Astrocyte of the spinal cord (primary cell): Measurements from ENCODE around the gene NHS.

Source experiments
- DNase-seq: peaks from one replicate; pipeline ENCODE4 v3.0.0; 2011; ENCODE audit warnings: low read depth, low spot score
- H3K4me3 ChIP-seq: 2 replicates; pipeline ENCODE4 v1.5.1; 2011; ENCODE audit warnings: low read depth, mild to moderate bottlenecking, low read length, moderate library complexity
- in situ Hi-C: cut with HindIII; loops from 2 replicates; pipeline ENCODE4 v1.10.0; 2017; ENCODE audit warnings: low sequenced_read_pairs
- TF ChIP-seq, protein P1 (sequence below): IDR thresholded peaks from 2 replicates; pipeline ENCODE4 v1.5.1; 2012; ENCODE audit warnings: low read depth, mild to moderate bottlenecking, low read length, inconsistent platforms

NHS gene

DNA sequence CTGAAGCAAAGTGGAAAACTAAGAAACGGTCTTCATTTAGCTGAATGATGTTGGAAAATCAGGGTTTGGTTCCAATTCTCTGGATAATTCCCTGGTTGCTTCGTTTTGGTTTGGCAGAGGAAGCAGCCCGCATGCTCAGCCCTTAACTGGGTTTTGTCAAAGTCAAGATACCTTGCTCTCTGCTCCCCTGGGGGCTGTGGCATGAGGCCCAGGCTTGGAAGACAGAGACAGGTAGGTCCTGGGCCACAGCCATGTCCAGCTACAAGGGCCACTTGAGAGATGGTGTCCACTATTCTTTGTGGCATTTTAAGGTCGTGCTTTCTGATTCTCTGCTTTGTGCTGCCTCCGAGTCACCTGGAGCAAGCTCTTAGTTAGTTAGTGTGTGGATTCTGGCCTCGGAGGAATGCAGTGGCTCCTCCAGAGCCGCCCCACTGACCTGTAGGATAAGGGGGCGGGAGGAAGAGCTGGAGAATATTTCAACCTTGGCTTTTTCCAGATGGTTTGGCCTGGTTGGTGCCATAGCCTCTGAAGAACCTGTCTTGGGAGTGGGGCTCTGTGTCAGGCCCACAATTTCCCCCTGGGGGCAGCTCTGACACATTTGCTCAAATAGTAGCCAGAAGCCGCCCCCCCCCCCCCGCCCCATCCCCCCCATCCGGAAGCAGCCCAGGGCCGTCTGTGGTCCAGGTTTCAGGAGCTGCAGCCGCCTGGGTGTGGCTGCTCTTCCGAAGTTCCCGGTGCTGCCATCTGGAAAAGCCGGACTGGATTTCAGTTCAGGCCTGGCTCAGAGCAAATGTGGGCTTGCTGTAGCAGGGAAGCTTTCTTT, 147.1 kb downstream of the NHS start:
- TF ChIP-seq, protein P1, sequence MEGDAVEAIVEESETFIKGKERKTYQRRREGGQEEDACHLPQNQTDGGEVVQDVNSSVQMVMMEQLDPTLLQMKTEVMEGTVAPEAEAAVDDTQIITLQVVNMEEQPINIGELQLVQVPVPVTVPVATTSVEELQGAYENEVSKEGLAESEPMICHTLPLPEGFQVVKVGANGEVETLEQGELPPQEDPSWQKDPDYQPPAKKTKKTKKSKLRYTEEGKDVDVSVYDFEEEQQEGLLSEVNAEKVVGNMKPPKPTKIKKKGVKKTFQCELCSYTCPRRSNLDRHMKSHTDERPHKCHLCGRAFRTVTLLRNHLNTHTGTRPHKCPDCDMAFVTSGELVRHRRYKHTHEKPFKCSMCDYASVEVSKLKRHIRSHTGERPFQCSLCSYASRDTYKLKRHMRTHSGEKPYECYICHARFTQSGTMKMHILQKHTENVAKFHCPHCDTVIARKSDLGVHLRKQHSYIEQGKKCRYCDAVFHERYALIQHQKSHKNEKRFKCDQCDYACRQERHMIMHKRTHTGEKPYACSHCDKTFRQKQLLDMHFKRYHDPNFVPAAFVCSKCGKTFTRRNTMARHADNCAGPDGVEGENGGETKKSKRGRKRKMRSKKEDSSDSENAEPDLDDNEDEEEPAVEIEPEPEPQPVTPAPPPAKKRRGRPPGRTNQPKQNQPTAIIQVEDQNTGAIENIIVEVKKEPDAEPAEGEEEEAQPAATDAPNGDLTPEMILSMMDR, result no peak
- H3K4me3 ChIP-seq, result no peak overlapping the region
- in situ Hi-C loops, result no loop called here
- peak; percentile 27 for DNase-seq

DNA sequence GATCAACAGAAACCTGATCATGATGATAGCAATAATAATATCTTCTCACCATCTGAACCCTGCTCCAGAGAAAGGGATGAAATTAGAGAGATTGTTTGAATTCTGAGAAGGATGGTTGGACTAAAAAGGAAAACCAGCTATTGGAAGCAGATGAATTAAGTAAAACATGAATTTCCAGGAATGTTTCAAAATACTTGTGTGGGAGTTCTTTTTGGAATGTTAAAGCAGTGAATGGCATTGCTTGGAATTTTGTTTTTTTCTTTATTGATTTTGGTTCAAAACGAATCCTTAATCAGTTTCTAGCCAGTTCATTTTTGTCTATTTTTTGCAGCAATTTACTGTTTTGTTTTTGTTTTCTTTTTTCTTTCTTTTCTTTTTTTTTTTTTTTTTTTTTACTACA, 150.3 kb downstream of the NHS start:
- in situ Hi-C loops, result no loop called here
- TF ChIP-seq, protein P1, result no peak
- DNase-seq, result no peak
- H3K4me3 ChIP-seq, result no peak overlapping the region

DNA sequence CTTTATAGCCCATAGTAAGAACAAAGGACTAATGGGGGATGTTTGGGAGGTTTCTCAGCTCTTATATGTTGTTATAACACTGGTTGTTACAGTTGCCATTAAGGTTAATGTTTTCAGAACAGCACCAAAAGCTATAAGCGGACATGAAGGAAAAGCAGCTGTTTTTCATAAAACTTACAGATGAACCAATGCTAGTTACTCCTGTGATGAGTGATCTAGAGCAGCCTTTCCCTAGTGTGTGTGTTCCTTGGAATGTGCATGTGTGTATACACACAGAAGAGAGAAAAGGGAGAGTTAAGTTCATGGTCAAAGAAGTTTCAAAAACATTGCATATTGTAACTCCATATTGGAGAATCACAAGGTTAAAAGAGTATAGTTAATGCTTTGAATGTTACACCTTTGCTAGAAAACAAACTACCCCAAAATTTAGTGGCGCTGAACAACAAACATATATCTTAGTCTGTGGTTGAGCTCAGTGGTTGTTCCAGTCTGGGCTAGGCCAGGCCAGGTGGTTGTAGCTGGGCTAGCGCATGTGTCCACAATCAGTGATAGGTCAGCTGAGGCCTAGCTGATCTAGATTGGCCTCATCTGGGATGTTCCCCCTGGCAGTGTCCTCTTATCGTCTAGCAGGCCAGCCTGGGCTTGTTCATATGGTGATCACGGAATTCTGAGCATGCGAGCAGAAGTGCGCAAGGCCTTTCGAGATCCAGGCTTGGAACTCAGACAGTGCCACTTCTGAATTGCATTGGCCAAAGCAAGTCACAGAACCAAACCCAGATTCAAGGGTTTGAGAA, 151.0 kb downstream of the NHS start:
- in situ Hi-C loops, result no loop called here
- DNase-seq, result no peak
- TF ChIP-seq, protein P1, result no peak
- no peak overlapping the region for H3K4me3 ChIP-seq

DNA sequence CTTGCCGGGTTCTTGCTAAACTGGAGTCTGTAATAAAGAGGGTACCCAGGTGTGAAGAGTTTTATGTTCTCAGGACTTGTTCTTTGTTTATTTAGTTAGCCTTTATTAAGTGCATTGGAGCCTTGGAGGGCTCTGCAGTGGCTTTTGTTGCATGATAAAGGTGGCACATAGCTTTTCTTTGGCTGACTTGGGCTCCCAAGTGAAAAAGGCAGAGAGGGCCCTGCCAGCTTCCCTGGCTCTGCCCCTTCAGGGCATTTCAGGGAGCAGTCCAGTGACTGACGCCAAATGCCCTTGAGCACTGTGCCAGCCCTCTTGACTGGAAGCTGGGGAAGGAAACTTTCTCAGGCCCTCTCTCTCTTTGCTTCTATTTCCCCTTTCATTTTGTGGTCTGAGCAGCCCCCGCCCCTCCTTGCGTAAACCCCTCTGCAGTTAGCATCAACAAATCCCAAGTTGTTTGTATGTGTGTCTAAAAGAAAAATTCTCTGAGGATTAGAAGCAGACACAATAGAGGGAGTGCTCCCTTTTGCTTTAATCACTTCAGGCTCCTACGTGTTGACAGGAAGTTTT, 152.2 kb downstream of the NHS start:
- no peak overlapping the region for H3K4me3 ChIP-seq
- TF ChIP-seq, protein P1, result no peak
- in situ Hi-C loops, result no loop called here
- no peak for DNase-seq

DNA sequence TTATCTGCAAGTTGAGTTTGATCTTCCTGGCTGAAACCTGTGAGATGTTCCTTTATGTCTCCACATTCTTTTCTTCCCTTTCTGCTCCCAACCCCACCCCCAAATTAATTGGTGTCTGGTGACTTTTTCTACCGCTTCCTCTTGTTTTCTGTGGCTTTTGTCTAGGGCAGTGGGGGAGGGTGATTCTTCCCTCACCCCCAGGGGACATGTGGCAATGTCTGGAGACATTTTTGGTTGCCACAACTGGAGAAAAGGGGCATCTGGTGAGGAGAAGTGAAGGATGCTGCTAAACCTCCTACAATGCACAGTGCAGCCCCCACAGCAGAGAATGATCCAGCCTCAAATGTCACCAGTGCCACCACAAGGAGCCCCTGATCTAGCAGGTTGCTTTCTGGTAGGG, 152.9 kb downstream of the NHS start:
- no peak for DNase-seq
- in situ Hi-C loops, result no loop called here
- no peak overlapping the region for H3K4me3 ChIP-seq
- TF ChIP-seq, protein P1, result no peak

DNA sequence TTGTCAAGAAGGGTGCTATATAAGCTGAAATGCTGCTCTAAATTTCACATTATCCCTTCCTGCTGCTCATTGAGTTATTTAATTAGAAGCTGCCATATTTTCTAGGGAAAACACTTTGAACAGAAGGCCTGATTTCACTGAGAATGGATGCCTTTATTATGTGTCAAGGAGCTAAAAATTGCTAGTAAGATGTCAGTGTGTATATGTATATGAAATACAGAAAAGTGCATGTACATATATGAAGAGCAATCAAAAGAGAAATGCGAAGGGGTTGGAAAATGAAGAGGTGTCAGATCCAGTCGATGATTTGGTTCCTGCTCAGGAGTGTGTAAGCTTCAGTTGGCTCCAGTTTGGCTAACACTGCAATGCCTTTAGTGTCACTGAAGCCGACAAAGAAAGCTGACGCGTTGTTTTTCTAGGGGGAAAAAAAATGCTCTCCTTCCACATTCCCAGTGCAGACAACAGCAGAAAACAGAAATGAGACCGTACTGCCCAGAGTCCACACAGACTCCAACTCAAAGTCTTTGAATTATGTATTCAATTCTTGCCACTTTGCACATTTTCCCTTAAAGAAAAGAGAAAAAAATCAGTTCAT, 154.2 kb downstream of the NHS start:
- DNase-seq, result no peak
- TF ChIP-seq, protein P1, result no peak
- in situ Hi-C loops, result no loop called here
- H3K4me3 ChIP-seq, result no peak overlapping the region
